OCI-LY3 (cell line): Measurements from ENCODE around the gene CLSTN3.
A peak's percentile ranks its signal among the peaks of the same experiment; 100 is the strongest.

Experiments
- H2AFZ ChIP-seq: fragments of 200-600, 300-600 bp; shearing (Covaris generic); 2 replicates; pipeline ENCODE4 v1.6.0; 2014; ENCODE audit warnings: antibody characterized with exemption, low read depth, low read length
- H3K27ac ChIP-seq: fragments of 200-600, 300-600 bp; sonication (generic); 2 replicates; pipeline ENCODE4 v1.5.1; 2014; ENCODE audit warnings: mild to moderate bottlenecking, low read length, moderate library complexity, mixed read lengths
- H3K27me3 ChIP-seq: fragments of 200-600, 300-600 bp; sonication (generic); 2 replicates; pipeline ENCODE4 v1.6.1; 2014; ENCODE audit warnings: low read depth, low read length, mixed read lengths
- H3K36me3 ChIP-seq: fragments of 200-600, 300-600 bp; sonication (generic); replicated peaks from 2 replicates; pipeline ENCODE3; 2014; ENCODE audit warnings: low read depth, low read length, mixed read lengths
- H3K4me1 ChIP-seq: fragments of 300-600, 200-600 bp; sonication (generic); 2 replicates; pipeline ENCODE4 v1.6.1; 2014; ENCODE audit warnings: low read length, mixed read lengths
- H3K4me2 ChIP-seq: fragments of 200-600, 300-600 bp; sonication (generic); 2 replicates; pipeline ENCODE4 v1.6.1; 2014; ENCODE audit warnings: low read length, mixed read lengths
- H3K4me3 ChIP-seq: fragments of 300-600, 200-600 bp; sonication (generic); 2 replicates; pipeline ENCODE4 v1.5.1; 2014; ENCODE audit warnings: antibody characterized with exemption, mild to moderate bottlenecking, low read length, moderate library complexity
- H3K79me2 ChIP-seq: fragments of 300-600, 200-600 bp; shearing (Covaris generic); 2 replicates; pipeline ENCODE4 v1.6.1; 2014; ENCODE audit warnings: mild to moderate bottlenecking, low read length, mixed read lengths
- H3K9ac ChIP-seq: fragments of 300-600, 200-600 bp; shearing (Covaris generic); 2 replicates; pipeline ENCODE4 v1.6.0; 2014; ENCODE audit warnings: mild to moderate bottlenecking, low read length, moderate library complexity
- H3K9me3 ChIP-seq: fragments of 200-600, 300-600 bp; shearing (Covaris generic); 2 replicates; pipeline ENCODE4 v1.6.1; 2014; ENCODE audit warnings: low read length, mixed read lengths; ENCODE audit not compliant: insufficient read depth
- H4K20me1 ChIP-seq: fragments of 200-600, 300-600 bp; sonication (generic); 2 replicates; pipeline ENCODE4 v1.6.1; 2016; ENCODE audit warnings: low read length, mixed read lengths; ENCODE audit not compliant: insufficient read depth
- CTCF ChIP-seq: fragments of 200-600, 300-600 bp; sonication (generic); IDR thresholded peaks from 2 replicates; pipeline ENCODE4 v1.5.1; 2014; ENCODE audit warnings: antibody characterized with exemption, low read length, low read depth
- EZH2phosphoT487 ChIP-seq: fragments of 200-600 bp; shearing (Covaris generic); IDR thresholded peaks from 2 replicates; pipeline ENCODE4 v1.6.1; 2018; ENCODE audit warnings: antibody characterized with exemption, mixed run types, low read depth

CLSTN3 gene

GRCh38 chr12:7129872-7130691, at the start of gene CLSTN3:
Gene CLSTN3, plus strand, starts transcription at chr12:7130371. Its CDS starts 278 bp downstream, at chr12:7130649.
- peaks cover 9% of the 10 kb centered on the region; the same call in 1 of the 2 replicates for H3K4me1 ChIP-seq
- no peaks in the 10 kb centered on the region for H4K20me1 ChIP-seq
- H3K27me3 ChIP-seq: peaks cover 7% of the 10 kb centered on the region
- peak within 1 kb of the TSS; percentile 78 for H3K4me3 ChIP-seq
- TF ChIP-seq CTCF (no peak), EZH2phosphoT487 (no peak)
- H3K27ac ChIP-seq: no peak within 1 kb of the TSS
- no peaks in the 10 kb centered on the region for H3K9me3 ChIP-seq
- peak within 1 kb of the TSS; percentile 65 for H3K9ac ChIP-seq
- no peaks in the 10 kb centered on the region for H3K79me2 ChIP-seq
- peak within 1 kb of the TSS; percentile 94 for H3K4me2 ChIP-seq
- peak within 1 kb of the TSS; percentile 83; the same call in 1 of the 2 replicates for H2AFZ ChIP-seq
- H3K36me3 ChIP-seq: no peaks in the 10 kb centered on the region

- Histone ChIP-seq H3K4me2 (no peak overlapping the region), H3K27ac (no peak overlapping the region), H3K79me2 (no peaks in the 10 kb centered on the region), H3K27me3 (no peaks in the 10 kb centered on the region), H3K9ac (no peak overlapping the region), H3K36me3 (no peaks in the 10 kb centered on the region), H4K20me1 (no peaks in the 10 kb centered on the region), H3K4me3 (no peak overlapping the region), H3K4me1 (no peaks in the 10 kb centered on the region), H2AFZ (no peak overlapping the region), H3K9me3 (0 out of 2 replicates have a peak, but pooled peaks cover 2% of the 10 kb centered on the region)
- TF ChIP-seq CTCF: no peak
- no peak for TF ChIP-seq EZH2phosphoT487
Measured at GRCh38 chr12:7081037-7081436, 49.1 kb upstream of the CLSTN3 start.

GRCh38 chr12:7083125-7083524, 47.0 kb upstream of the CLSTN3 start:
- no peak for TF ChIP-seq CTCF
- no peak for TF ChIP-seq EZH2phosphoT487
- Histone ChIP-seq H3K79me2 (no peaks in the 10 kb centered on the region), H3K4me2 (no peak overlapping the region), H2AFZ (no peak overlapping the region), H3K4me3 (no peak overlapping the region), H4K20me1 (no peaks in the 10 kb centered on the region), H3K27ac (no peak overlapping the region), H3K4me1 (no peaks in the 10 kb centered on the region), H3K36me3 (no peaks in the 10 kb centered on the region), H3K27me3 (no peaks in the 10 kb centered on the region), H3K9me3 (0 out of 2 replicates have a peak, but pooled peaks cover 2% of the 10 kb centered on the region), H3K9ac (no peak overlapping the region)

- TF ChIP-seq CTCF (no peak), EZH2phosphoT487 (no peak)
- H3K4me3 ChIP-seq: no peak overlapping the region
- no peaks in the 10 kb centered on the region for H4K20me1 ChIP-seq
- no peaks in the 10 kb centered on the region for H3K36me3 ChIP-seq
- no peaks in the 10 kb centered on the region for H3K4me1 ChIP-seq
- H2AFZ ChIP-seq: no peak overlapping the region
- H3K9me3 ChIP-seq: no peaks in the 10 kb centered on the region
- no peaks in the 10 kb centered on the region for H3K79me2 ChIP-seq
- H3K4me2 ChIP-seq: no peak overlapping the region
- H3K27me3 ChIP-seq: no peaks in the 10 kb centered on the region
- no peak overlapping the region for H3K9ac ChIP-seq
- H3K27ac ChIP-seq: no peak overlapping the region
Measured at GRCh38 chr12:7089196-7089871, 40.8 kb upstream of the CLSTN3 start.
